ENCODE results near the gene SVEP1. TPM values are rescaled to one million over a fixed set of nuclear protein-coding genes. Genes with fewer than 3 reads are reported as not detected.

Gene SVEP1
- total RNA-seq, 2 donors from 2014 or later = 32.0 to 53.6 TPM

- Histone ChIP-seq H3K9me3 (no peaks in the 10 kb centered on the region), H3K4me3 (no peak overlapping the region), H3K27ac (no peak overlapping the region), H3K4me1 (ENCODE audit: control insufficient read depth in 1 of 2, low read depth in 2 of 2) (no peaks in the 10 kb centered on the region), H3K27me3 (replicated peaks; ENCODE audit: insufficient read depth) (no peaks in the 10 kb centered on the region), H3K36me3 (peaks cover 6% of the 10 kb centered on the region)
- no peak for TF ChIP-seq CTCF (IDR thresholded peaks at IDR 0.05)
- DNase-seq (ENCODE audit: low spot score) (no peak), ATAC-seq (ENCODE audit: insufficient number of reproducible peaks, low FRiP score, low read depth) (no peak)
Measured at GRCh38 chr9:110414471-110414870, 165.1 kb downstream of the SVEP1 start.

GRCh38 chr9:110410961-110411360 is 168.6 kb downstream of the SVEP1 start:
- peaks cover 6% of the 10 kb centered on the region for H3K36me3 ChIP-seq
- DNase-seq (ENCODE audit: low spot score) (no peak), ATAC-seq (ENCODE audit: insufficient number of reproducible peaks, low FRiP score, low read depth) (no peak)
- H3K27ac ChIP-seq = no peak overlapping the region
- no peak overlapping the region for H3K4me3 ChIP-seq
- no peaks in the 10 kb centered on the region for H3K27me3 ChIP-seq (replicated peaks; ENCODE audit: insufficient read depth)
- H3K9me3 ChIP-seq = no peaks in the 10 kb centered on the region
- H3K4me1 ChIP-seq (ENCODE audit: control insufficient read depth in 1 of 2, low read depth in 2 of 2) = no peaks in the 10 kb centered on the region
- TF ChIP-seq CTCF (IDR thresholded peaks at IDR 0.05) = no peak

- Histone ChIP-seq H3K9me3 (no peaks in the 10 kb centered on the region), H3K36me3 (peaks cover 6% of the 10 kb centered on the region), H3K4me3 (no peak overlapping the region), H3K4me1 (ENCODE audit: control insufficient read depth in 1 of 2, low read depth in 2 of 2) (no peaks in the 10 kb centered on the region), H3K27ac (no peak overlapping the region), H3K27me3 (replicated peaks; ENCODE audit: insufficient read depth) (no peaks in the 10 kb centered on the region)
- no peak for TF ChIP-seq CTCF (IDR thresholded peaks at IDR 0.05)
- no peak for DNase-seq (ENCODE audit: low spot score)
- no peak for ATAC-seq (ENCODE audit: insufficient number of reproducible peaks, low FRiP score, low read depth)
Measured at GRCh38 chr9:110408598-110408997, 170.9 kb downstream of the SVEP1 start.

GRCh38 chr9:110405858-110406443 is 173.6 kb downstream of the SVEP1 start:
- Histone ChIP-seq H3K9me3 (no peaks in the 10 kb centered on the region), H3K36me3 (peaks cover under 1% of the 10 kb centered on the region), H3K4me1 (ENCODE audit: control insufficient read depth in 1 of 2, low read depth in 2 of 2) (no peaks in the 10 kb centered on the region), H3K27ac (no peak overlapping the region), H3K27me3 (replicated peaks; ENCODE audit: insufficient read depth) (no peaks in the 10 kb centered on the region), H3K4me3 (no peak overlapping the region)
- no peak for DNase-seq (ENCODE audit: low spot score)
- TF ChIP-seq CTCF (IDR thresholded peaks at IDR 0.05) = no peak
- no peak for ATAC-seq (ENCODE audit: insufficient number of reproducible peaks, low FRiP score, low read depth)

- ATAC-seq (ENCODE audit: insufficient number of reproducible peaks, low FRiP score, low read depth) (no peak), DNase-seq (ENCODE audit: low spot score) (no peak)
- Histone ChIP-seq H3K27me3 (replicated peaks; ENCODE audit: insufficient read depth) (no peaks in the 10 kb centered on the region), H3K36me3 (no peaks in the 10 kb centered on the region), H3K9me3 (no peaks in the 10 kb centered on the region), H3K4me3 (no peak overlapping the region), H3K4me1 (ENCODE audit: control insufficient read depth in 1 of 2, low read depth in 2 of 2) (no peaks in the 10 kb centered on the region), H3K27ac (no peak overlapping the region)
- TF ChIP-seq CTCF (IDR thresholded peaks at IDR 0.05) = no peak
Measured at GRCh38 chr9:110404473-110404872, 175.1 kb downstream of the SVEP1 start.

Data from thoracic aorta (tissue), 2 donors.